ENCODE results near the gene DCAF15.

DCAF15 gene

GRCh38 chr19:13978351-13979243, 26.3 kb downstream of the DCAF15 start:
- no peak for DNase-seq

GRCh38 chr19:13979244-13979615, 26.9 kb downstream of the DCAF15 start:
- no peak for DNase-seq

DNA sequence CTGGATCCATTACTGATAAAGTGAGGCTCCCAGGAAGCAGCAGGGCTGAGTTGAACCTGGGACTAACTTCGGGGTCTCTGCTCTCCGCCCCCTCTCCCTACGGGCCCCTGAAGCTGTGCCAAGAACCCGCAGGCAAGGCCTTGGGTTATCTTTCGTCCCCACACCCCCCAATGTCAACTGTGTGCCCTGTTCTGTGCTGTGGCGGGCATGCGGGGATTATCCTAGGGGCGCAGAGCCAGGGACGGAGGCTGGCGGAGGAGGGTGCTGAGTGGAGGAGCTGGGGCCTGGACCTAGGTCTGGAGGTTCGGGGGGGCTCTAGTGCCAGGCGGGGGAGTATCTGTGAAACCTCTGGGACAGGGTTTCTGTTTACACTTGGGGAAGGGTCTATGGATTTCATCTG, 27.4 kb downstream of the DCAF15 start:
- no peak for DNase-seq

DNA sequence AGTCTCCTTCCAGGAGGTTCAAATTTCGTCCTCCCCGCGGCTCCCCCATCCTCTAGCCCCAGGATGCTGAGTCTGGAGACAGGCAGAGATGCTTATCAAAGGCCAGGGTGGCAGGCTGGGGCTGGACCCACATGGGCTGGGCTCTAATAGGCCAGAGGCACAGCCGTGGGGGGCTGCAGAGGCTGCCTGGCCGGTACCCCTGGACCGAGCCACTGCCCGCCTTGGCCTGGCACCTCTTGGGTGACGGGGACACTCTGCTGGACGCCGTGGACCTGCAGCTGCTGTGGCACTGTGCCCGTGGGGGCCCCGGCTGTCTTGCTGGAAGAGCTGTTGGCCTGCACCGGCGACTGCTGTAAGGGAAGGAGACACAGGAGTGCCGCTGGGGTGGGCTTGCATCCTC, 28.0 kb downstream of the DCAF15 start:
- DNase-seq: no peak

- no peak for DNase-seq
Observed at GRCh38 chr19:13981021-13981420, 28.7 kb downstream of the DCAF15 start.

DNA sequence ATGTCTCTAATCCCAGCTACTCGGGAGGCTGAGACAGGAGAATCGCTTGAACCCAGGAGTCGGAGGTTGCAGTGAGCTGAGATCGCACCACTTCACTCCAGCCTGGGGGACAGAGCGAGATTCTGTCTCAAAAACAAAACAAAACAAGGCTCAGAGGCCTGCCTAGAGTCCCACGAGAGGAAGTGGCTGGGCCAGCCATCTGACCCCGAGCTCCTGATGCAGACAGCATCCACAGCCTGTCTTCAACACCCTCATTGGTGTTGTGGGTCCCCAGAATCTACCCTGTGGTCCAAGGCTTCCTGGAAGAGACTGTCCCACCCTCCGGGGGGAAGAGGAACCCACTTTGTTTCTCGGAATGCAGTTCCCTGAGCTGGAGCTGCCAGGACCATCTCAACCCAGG, 29.2 kb downstream of the DCAF15 start:
- no peak for DNase-seq

DNA sequence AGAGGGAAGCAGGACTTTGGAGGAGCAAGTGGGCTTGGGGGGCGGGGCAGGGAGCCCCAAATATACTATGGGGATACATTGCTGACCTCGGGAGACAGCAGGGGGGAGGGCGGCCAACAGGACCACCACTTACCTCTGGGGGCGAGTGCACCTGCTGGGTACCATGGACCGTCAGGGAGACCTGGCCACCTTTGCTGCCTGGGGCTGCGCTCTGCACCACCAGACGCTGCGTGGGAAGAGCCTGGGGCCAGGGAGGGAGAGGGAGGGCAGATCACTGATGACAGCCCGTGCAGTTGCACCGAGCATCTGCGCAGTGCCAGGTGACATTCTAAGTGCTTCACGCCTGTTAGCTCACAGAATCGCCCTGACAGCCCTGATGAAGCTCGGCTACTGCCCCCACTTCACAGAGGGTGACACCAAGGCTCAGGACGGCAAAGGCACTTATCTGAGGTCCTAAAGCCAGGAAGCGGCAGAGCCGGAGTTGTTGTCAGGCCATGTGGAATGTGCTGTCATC, 29.7 kb downstream of the DCAF15 start:
- DNase-seq: no peak

DNA sequence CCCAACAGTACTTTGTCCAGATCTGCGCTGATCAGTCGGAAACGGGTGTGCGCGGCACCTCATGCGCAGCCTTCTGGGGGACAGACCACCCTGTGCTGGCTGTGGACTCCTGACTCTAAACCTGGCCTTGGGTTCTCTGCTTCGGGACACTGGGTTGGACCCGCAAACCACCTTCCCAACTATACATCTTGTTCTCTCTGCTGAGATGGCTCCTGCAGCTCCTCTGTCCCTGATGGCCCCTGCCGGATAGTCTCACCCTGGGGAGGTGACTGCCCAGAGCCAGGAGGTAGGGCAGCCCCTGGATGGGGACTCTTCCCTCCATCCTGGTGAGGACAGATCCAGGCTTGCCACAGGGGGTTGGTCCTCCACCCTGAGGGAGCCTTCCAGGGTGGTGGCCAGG, 30.5 kb downstream of the DCAF15 start:
- no peak for DNase-seq

DNA sequence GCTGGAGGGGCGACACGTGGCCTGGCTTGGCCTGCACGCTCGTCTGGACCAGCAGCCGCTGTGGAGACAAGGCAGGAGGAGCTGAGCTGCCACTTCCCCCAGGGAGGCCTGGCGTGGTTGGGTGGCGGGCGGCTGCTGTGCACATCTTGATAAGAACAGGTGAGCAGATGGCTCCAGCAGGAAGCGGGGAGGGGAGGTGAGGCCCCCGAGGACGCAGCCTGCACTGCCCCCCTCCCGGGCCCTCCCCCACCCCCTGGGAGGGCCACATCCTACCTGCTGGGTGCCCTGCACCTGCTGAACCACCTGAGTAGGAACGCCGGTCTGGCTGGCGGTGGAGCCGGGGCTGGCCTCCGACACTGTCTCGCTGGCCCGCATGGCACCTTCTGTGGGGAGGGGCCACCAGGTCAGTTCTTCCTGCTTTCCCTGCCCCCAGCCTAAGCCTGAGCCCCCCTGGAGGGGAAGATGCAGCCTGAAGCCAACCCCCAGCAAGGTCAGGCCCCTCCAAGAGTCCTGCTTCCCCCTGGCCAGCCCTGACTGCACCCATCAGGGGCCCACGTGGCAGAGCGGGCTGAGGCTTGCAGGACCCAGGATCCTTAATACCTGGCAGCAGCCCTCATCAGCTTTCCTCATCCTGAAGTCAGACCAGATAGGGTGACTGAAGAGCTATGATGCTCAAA, 31.0 kb downstream of the DCAF15 start:
- no peak for DNase-seq

- no peak for DNase-seq
Observed at GRCh38 chr19:13984186-13984585, 31.9 kb downstream of the DCAF15 start.

- DNase-seq: no peak
Observed at GRCh38 chr19:13984875-13985741, 32.8 kb downstream of the DCAF15 start.

DNA sequence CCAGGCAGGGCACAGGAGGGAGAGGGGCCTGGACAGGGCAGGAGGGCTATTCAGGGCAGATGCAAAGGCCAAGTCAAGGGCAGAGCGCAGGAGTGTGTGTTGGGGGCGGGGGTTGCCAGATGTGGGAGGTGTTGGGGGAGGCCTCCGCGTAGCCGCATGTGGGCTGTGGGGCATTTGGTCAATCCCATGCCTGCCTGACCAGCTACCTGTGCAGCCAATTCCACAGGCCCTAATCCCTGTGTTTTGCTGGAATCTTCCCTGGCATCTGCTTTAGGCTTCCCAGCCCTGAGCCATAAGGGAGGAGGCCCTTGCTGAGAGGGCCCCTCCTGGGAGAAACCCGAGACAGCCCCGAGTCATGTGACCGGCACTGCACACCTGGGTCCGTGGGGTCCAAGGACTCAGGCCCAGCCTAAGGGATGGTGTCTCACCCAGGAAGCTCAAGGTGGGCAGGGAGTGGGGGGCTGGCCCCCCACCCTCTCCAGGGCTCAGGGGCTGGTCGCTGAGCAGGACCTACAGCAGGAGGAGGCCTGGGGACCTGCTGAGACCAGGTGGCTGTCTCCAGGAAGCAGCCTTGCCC, 33.5 kb downstream of the DCAF15 start:
- DNase-seq: no peak

DNA sequence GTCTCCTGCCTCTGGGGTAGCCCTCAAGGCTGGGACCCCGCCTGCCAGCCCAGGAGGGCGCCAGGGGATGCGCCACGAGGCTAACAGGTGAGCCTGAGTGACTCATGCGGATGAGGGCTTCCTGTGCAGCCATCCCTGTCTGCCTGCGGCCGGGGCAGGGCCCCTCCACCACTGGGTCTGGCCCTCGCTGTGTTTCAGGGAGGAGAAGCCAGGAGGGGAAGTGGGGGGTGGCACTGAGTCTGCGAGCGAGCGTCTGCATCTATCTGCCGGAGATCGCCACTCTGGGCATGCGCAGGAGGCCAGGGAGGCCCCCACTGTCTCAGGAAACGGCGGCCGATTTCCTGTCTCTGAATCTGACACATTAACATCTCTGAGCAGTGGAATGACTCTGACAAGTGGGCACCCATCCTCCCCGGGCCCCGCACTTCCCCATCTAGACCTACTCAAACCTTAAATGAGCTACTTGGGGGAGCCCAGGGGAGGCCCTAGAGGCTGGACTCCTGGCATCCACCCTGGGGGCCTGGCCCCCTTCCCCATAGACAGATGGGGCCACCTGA, 34.1 kb downstream of the DCAF15 start:
- DNase-seq: no peak

- no peak for DNase-seq
Observed at GRCh38 chr19:13987101-13987890, 35.0 kb downstream of the DCAF15 start.

DNA sequence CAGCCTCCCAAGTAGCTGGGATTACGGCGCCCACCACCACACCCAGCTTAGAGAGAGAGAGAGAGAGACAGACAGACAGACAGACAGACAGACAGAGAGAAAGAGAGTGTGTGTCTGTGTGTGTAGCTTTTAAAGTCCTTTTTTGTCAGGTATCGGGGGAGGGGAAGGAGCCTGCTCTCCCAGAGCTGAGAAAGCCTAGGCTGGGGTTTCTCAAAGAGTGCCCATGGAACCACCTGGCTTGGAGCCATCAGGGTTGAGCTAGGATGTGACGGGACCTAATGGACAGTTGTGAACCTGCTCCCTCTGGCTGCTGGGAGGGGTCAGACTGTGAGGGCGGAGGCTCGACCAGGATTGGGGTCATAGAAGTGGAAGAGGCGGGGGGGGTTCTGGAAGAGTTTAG, 37.2 kb downstream of the DCAF15 start:
- DNase-seq: no peak

DNA sequence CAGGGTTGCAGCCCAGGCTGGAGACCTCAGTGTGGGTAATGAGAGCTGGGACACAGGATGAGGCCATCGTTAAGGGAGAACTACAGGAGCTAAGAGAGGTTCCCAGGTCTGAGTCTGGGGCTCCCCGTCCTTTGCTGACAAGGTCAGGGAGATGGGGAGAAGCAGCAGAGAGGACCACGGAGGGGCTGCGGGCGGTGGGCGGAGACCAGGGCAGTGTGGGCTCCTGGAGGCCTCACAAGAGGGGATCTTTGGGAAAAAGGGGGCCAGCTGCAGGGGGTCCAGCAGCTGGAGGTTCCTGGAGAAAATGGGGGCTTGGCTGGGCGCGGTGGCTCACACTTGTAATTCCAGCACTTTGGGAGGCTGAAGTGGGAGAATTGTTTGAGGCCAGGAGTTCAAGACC, 37.8 kb downstream of the DCAF15 start:
- DNase-seq: no peak

GRCh38 chr19:13992025-13992424, 39.7 kb downstream of the DCAF15 start:
- no peak for DNase-seq

GRCh38 chr19:13993590-13994300, 41.4 kb downstream of the DCAF15 start:
- DNase-seq: no peak

DNA sequence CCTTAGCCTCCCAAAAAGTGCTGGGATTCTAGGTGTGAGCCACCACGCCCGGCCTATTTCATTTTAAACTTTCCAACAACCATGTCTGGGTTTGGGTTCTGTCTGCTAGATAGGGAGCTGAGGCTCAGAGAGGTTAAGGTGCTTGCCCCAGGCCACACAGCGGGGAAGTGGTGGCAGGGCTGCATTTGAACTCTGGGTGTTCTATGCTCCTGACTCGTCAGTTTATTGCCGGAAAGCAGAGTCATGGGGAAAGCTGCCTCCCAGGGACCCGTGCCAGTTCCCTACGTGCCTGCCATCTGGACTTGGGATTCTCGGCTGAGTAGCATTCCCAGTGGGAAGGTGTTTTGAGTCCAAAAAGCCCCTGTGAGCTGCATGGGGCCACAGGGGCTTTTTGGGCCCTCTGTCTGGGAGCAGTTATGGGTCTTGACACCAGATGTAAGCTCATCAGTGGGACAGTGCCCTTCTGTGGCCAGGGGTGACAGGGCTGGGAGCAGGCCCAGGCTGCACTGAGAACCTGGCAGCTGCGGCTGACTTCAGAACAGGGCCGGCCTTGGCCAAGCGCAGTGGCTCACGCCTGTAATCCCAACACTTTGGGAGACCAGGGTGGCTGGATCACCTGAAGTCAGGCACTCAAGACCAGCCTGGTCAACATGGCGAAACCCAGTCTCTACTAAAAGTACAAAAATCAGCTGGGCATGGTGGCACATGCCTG, 42.9 kb downstream of the DCAF15 start:
- no peak for DNase-seq

Data from T1000 (cell line).